HepG2 (cell line): ENCODE data around the gene CORO1C. TPM values are rescaled to one million over a fixed set of nuclear protein-coding genes. Genes with fewer than 3 reads are reported as not detected.
A peak's percentile ranks its signal among the peaks of the same experiment; 100 is the strongest.

ENCODE experiments used
- ATAC-seq: fragments of 200-7000 bp; cut with Tn5 transposase; 3 replicates; pipeline ENCODE4 v1.9.1; 2020; ENCODE audit warnings: mild to moderate bottlenecking, moderate library complexity
- BruUV-seq: library from RNA; stranded (reverse); fragments of 400-500 nt; replicated peaks from 2 replicates; lab custom pipeline; 2021; lab: Mats Ljungman, UMichigan
- CTCF ChIA-PET: fragments of 300-600 bp; formaldehyde crosslinking; extraction: SDS; loops from one replicate; lab custom pipeline; 2021; ENCODE audit warnings: low total read pairs, inconsistent platforms, low intra/inter-chr PET ratio; lab: Yijun Ruan, JAX
- POLR2A ChIA-PET: fragments of 350-600 bp; sonication (Branson Sonifier 250); formaldehyde crosslinking; loops from one replicate; lab custom pipeline; 2020; ENCODE audit warnings: antibody characterized with exemption, inconsistent platforms; lab: Yijun Ruan, JAX
- DNase-seq: peaks from one replicate; pipeline ENCODE4 v3.0.0-alpha.2; 2015; ENCODE audit warnings: low spot score
- FAIRE-seq: peaks from 3 replicates; lab custom pipeline; 2011; peaks lifted over from hg19 to GRCh38; lab: Jason Lieb, UNC
- H2AFZ ChIP-seq: one replicate; pipeline ENCODE4 v1.6.1; 2011; ENCODE audit warnings: low read length, inconsistent platforms
- H3K27ac ChIP-seq: fragments of 300-600 bp; 3 replicates; pipeline ENCODE4 v1.8.0; 2011; ENCODE audit warnings: mixed run types, mild to moderate bottlenecking, mixed read lengths, low read length, inconsistent platforms; ENCODE audit not compliant: insufficient read depth; ENCODE audit errors: extremely low read length
- H3K27me3 ChIP-seq, 2 experiments: fragments of 200-600 bp in 1 of 2; 2 replicates in 1 of 2; 3 replicates in 1 of 2; pipeline versions ENCODE4 v1.6.0 to v1.8.0; 2011; ENCODE audit warnings: low read length in 2 of 2, mild to moderate bottlenecking in 2 of 2, moderate library complexity in 2 of 2, inconsistent platforms in 1 of 2; ENCODE audit not compliant: insufficient read depth in 2 of 2, control insufficient read depth in 1 of 2
- H3K36me3 ChIP-seq, 2 experiments: fragments of 200-600 bp in 1 of 2; replicated peaks in 1 of 2; 2 replicates in 1 of 2; 3 replicates in 1 of 2; pipeline versions ENCODE4 v1.5.1 to v1.8.0; 2011; ENCODE audit warnings: low read length in 2 of 2, inconsistent platforms in 1 of 2; ENCODE audit not compliant: insufficient read depth in 2 of 2, control insufficient read depth in 1 of 2
- H3K4me1 ChIP-seq: 2 replicates; pipeline ENCODE4 v1.5.1; 2012; ENCODE audit warnings: low read length, inconsistent platforms; ENCODE audit not compliant: insufficient read depth
- H3K4me2 ChIP-seq: 2 replicates; pipeline ENCODE4 v1.6.0; 2011; ENCODE audit warnings: low read depth, low read length, inconsistent platforms
- H3K4me3 ChIP-seq, 3 experiments: fragments of 200-600 bp in 1 of 3; sonication (generic), shearing (Covaris generic) in 1 of 3; replicated peaks in 1 of 3; 2 replicates each; pipeline ENCODE4 v1.5.1; 2011 to 2016; ENCODE audit warnings: low read length in 3 of 3, inconsistent platforms in 2 of 3, low read depth in 2 of 3, mild to moderate bottlenecking in 2 of 3, control low read depth in 1 of 3, mixed read lengths in 1 of 3; ENCODE audit not compliant: insufficient read depth in 1 of 3
- H3K79me2 ChIP-seq: one replicate; pipeline ENCODE4 v1.6.1; 2011; ENCODE audit warnings: low read length, inconsistent platforms; ENCODE audit not compliant: insufficient read depth
- H3K9ac ChIP-seq: 2 replicates; pipeline ENCODE4 v1.6.0; 2011; ENCODE audit warnings: mild to moderate bottlenecking, low read depth, low read length, inconsistent platforms; ENCODE audit not compliant: insufficient read depth
- H3K9me3 ChIP-seq: 2 replicates; pipeline ENCODE4 v1.5.1; 2012; ENCODE audit warnings: mild to moderate bottlenecking, low read length
- H4K20me1 ChIP-seq: 2 replicates; pipeline ENCODE4 v1.6.0; 2011; ENCODE audit warnings: inconsistent platforms, mild to moderate bottlenecking, low read length, moderate library complexity; ENCODE audit not compliant: insufficient read depth
- ATF5 ChIP-seq: sonication (generic); formaldehyde crosslinking; IDR thresholded peaks from 2 replicates; pipeline ENCODE4 v1.4.0; 2020; ENCODE audit warnings: mild to moderate bottlenecking, low read depth, missing genetic modification reagents
- CHD4 ChIP-seq: fragments of 200-600 bp; sonication (generic); IDR thresholded peaks from 2 replicates; pipeline ENCODE4 v1.7.0; 2017; ENCODE audit warnings: mild to moderate bottlenecking, low read length, borderline replicate concordance
- DR1 ChIP-seq: sonication (generic); formaldehyde crosslinking; IDR thresholded peaks from 2 replicates; pipeline ENCODE4 v1.8.0; 2021; ENCODE audit warnings: mild to moderate bottlenecking, missing genetic modification reagents, inconsistent platforms
- ERF ChIP-seq: IDR thresholded peaks from 2 replicates; pipeline ENCODE4 v1.6.1; 2018; ENCODE audit warnings: missing biosample characterization, missing genetic modification reagents
- GPN1 ChIP-seq: sonication (generic); formaldehyde crosslinking; IDR thresholded peaks from 2 replicates; pipeline ENCODE4 v1.5.1; 2020; ENCODE audit warnings: missing genetic modification reagents, borderline replicate concordance
- KLF16 ChIP-seq, 2 experiments: sonication (generic) in 1 of 2; formaldehyde crosslinking in 1 of 2; IDR thresholded peaks; 2 replicates each; pipeline versions ENCODE4 v1.6.1 to v1.8.0; 2016 to 2023; ENCODE audit warnings: missing genetic modification reagents in 2 of 2, missing compliant biosample characterization in 1 of 2
- SALL1 ChIP-seq: sonication (generic); formaldehyde crosslinking; IDR thresholded peaks from 2 replicates; pipeline ENCODE4 v1.8.0; 2022; ENCODE audit warnings: mild to moderate bottlenecking, missing genetic modification reagents
- SALL2 ChIP-seq: sonication (generic); formaldehyde crosslinking; IDR thresholded peaks from 2 replicates; pipeline ENCODE4 v1.8.1; 2023; ENCODE audit warnings: mild to moderate bottlenecking, missing genetic modification reagents, inconsistent platforms
- SMC3 ChIP-seq: IDR thresholded peaks from 2 replicates; pipeline ENCODE4 v1.6.1; 2011; ENCODE audit warnings: low read length, improper control_type of control experiment
- TBX2 ChIP-seq: sonication (generic); formaldehyde crosslinking; IDR thresholded peaks from 2 replicates; pipeline ENCODE4 v1.5.0; 2020; ENCODE audit warnings: missing genetic modification reagents, mild to moderate bottlenecking, borderline replicate concordance
- YY1 ChIP-seq: IDR thresholded peaks from 2 replicates; pipeline ENCODE4 v1.6.1; 2011; ENCODE audit warnings: low read length, low read depth, moderate library complexity, mild to moderate bottlenecking; ENCODE audit not compliant: insufficient read depth, insufficient replicate concordance
- ZBTB10 ChIP-seq: sonication (generic); formaldehyde crosslinking; IDR thresholded peaks from 2 replicates; pipeline ENCODE4 v1.4.0; 2020; ENCODE audit warnings: missing genetic modification reagents, borderline replicate concordance
- ZNF687 ChIP-seq: sonication (generic); formaldehyde crosslinking; IDR thresholded peaks from 2 replicates; pipeline ENCODE4 v1.5.1; 2020; ENCODE audit warnings: mild to moderate bottlenecking, missing genetic modification reagents, moderate library complexity
- ZNF772 ChIP-seq: sonication (generic); formaldehyde crosslinking; IDR thresholded peaks from 2 replicates; pipeline ENCODE4 v1.5.0; 2020; ENCODE audit warnings: mild to moderate bottlenecking, missing genetic modification reagents
- WGBS: methylation state at CpG from one replicate; pipeline ENCODE4 v1.1.6; 2017; ENCODE audit warnings: low lambda C conversion rate; 5-methylcytosine and 5-hydroxymethylcytosine counted together
- in situ Hi-C: cut with HindIII; loops from 2 replicates; pipeline ENCODE4 v1.10.0; 2017; ENCODE audit warnings: low pct_unique_long_range_greater_than_20kb; ENCODE audit not compliant: extremely low pct_ligation_motif_present
- intact Hi-C: fragments of 100-400 bp; cut with micrococcal nuclease; formaldehyde crosslinking; loops from one replicate; pipeline ENCODE4 v1.10.0; 2022; ENCODE audit not compliant: unreplicated experiment
- polyA plus RNA-seq, 8 experiments: library from polyadenylated mRNA; depleted of rRNA in 3 of 8; stranded (reverse) in 7 of 8; unstranded in 1 of 8; fragments of >200 nt; fragmentation: Illumina TruSeq in 4 of 8; extraction: Trizol in 4 of 8; gene quantifications; 2 replicates each; pipeline versions ENCODE4 v1.2.1 to v1.2.3, GENCODE V29; 2011 to 2016; ENCODE audit warnings: low read depth in 4 of 8, missing spikeins in 1 of 8, mixed read lengths in 1 of 8; ENCODE audit not compliant: insufficient read depth in 1 of 8
- total RNA-seq, 5 experiments: library from RNA; depleted of rRNA; stranded (reverse); fragments of >200 nt; fragmentation: Illumina TruSeq; extraction: Trizol; gene quantifications; 2 replicates each; pipeline ENCODE4 v1.2.3, GENCODE V29; 2016; ENCODE audit warnings: low read depth in 1 of 5

The CORO1C gene
- total and polyA plus RNA-seq, 2 of the 13 experiments (the other 11 are each of a cell fraction or from before 2014, with no cell fraction given) = 73.7 to 131 TPM

GRCh38 chr12:108618079-108618952 is 113.0 kb downstream of the CORO1C start:
- no peaks in the 10 kb centered on the region for H4K20me1 ChIP-seq
- no peak overlapping the region for H3K9ac ChIP-seq
- no peak overlapping the region; the same call in 1 of the 2 replicates for H3K4me2 ChIP-seq
- no peaks in the 10 kb centered on the region for H3K36me3 ChIP-seq
- intact Hi-C loops = loop anchor here (1.0 kb wide), 2 partner anchors 55 to 628 kb away; no protein-coding TSS in a partner anchor
- H3K27ac ChIP-seq = no peak overlapping the region
- peaks cover 0 to 4% of the 10 kb centered on the region in 2 experiments; a peak in 1 of 5 replicates for H3K27me3 ChIP-seq
- CTCF ChIA-PET = interaction anchor here (1.1 to 3.0 kb wide), 3 partner anchors 54 to 185 kb away, joined by 3 to 45 read pairs (median 3); partner anchors contain the start of gene ISCU
- peaks cover 20% of the 10 kb centered on the region for H3K4me1 ChIP-seq
- peak; percentile 88 for ATAC-seq
- H3K9me3 ChIP-seq = no peaks in the 10 kb centered on the region
- FAIRE-seq = no peak
- H2AFZ ChIP-seq = peak overlapping the region; percentile 9
- POLR2A ChIA-PET = interaction anchor here (1.7 to 2.1 kb wide), 2 partner anchors 56 to 58 kb away, joined by 4 to 13 read pairs; partner anchors contain the start of genes ISCU and SART3
- in situ Hi-C loops = loop anchor here (5.0 kb wide), 1 partner anchor 51 kb away; no protein-coding TSS in a partner anchor
- no TSS peak for BruUV-seq
- DNase-seq = peak; percentile 55
- H3K79me2 ChIP-seq = no peaks in the 10 kb centered on the region
- WGBS = under 1% methylated on average over 9 of the region's 16 CpGs
- H3K4me3 ChIP-seq = no peak overlapping the region
- 0 out of 2 replicates have a peak, but pooled peaks have one; percentile 18 for TF ChIP-seq SALL2 (CRISPR knock-in tag)
- TF ChIP-seq CHD4 = peak; percentile 40; the same call in 1 of the 2 replicates
- TF ChIP-seq SMC3 = peak; percentile 69
- 0 out of 2 replicates have a peak, but pooled peaks have one; percentile 39 for TF ChIP-seq ATF5 (CRISPR knock-in tag)
- TF ChIP-seq ZNF687 = peak; percentile 27; the same call in 1 of the 2 replicates
- no peak for TF ChIP-seq DR1
- TF ChIP-seq YY1 = peak; percentile 38
- 0 out of 2 replicates have a peak, but pooled peaks have one; percentile 31 for TF ChIP-seq ERF (CRISPR knock-in tag)
- 0 out of 2 replicates have a peak, but pooled peaks have one; percentile 43 for TF ChIP-seq ZNF772 (CRISPR knock-in tag)
- TF ChIP-seq GPN1 (CRISPR knock-in tag) = no peak
- TF ChIP-seq ZBTB10 = no peak
- peak; percentile 50; the same call in 1 of the 2 replicates for TF ChIP-seq SALL1
- TF ChIP-seq KLF16 (CRISPR knock-in tag; IDR thresholded peaks at IDR 0.05) = peak in 1 of 2 experiments; percentile 53; a peak in 1 of 4 replicates
- TF ChIP-seq TBX2 (CRISPR knock-in tag) = peak; percentile 40; the same call in 1 of the 2 replicates
